ENCODE measurements around the gene TYW1. TPM values are rescaled to one million over a fixed set of nuclear protein-coding genes. Genes with fewer than 3 reads are reported as not detected.
"Not testable (repeated sequence)": the region's sequence is repeated elsewhere in the genome, so short reads cannot be mapped to it uniquely, and the experiment has no call there.

Gene TYW1
- total RNA-seq, 1 donor from 2014 or later, result 7.8 TPM

GRCh38 chr7:67135617-67136486 lies 139.2 kb downstream of the TYW1 start:
- not testable (repeated sequence) for ATAC-seq

- peak; percentile 98 for ATAC-seq
These were observed 140.9 kb downstream of the TYW1 start for GRCh38 chr7:67137489-67137888.

- ATAC-seq, result not testable (repeated sequence)
These were observed 143.2 kb downstream of the TYW1 start for GRCh38 chr7:67139876-67140275.

- not testable (repeated sequence) for ATAC-seq
These were observed 144.4 kb downstream of the TYW1 start for GRCh38 chr7:67141001-67141400.

GRCh38 chr7:67143091-67143786 lies 146.6 kb downstream of the TYW1 start:
- ATAC-seq, result not testable (repeated sequence)

- ATAC-seq, result not testable (repeated sequence)
These were observed 149.1 kb downstream of the TYW1 start for GRCh38 chr7:67145581-67146193.

- not testable (repeated sequence) for ATAC-seq
These were observed 152.5 kb downstream of the TYW1 start for GRCh38 chr7:67149131-67149530.

- not testable (repeated sequence) for ATAC-seq
These were observed 157.7 kb downstream of the TYW1 start for GRCh38 chr7:67154374-67154773.

GRCh38 chr7:67156064-67156463 lies 159.4 kb downstream of the TYW1 start:
- ATAC-seq, result not testable (repeated sequence)

- ATAC-seq, result not testable (repeated sequence)
These were observed 166.7 kb downstream of the TYW1 start for GRCh38 chr7:67163285-67163684.

- ATAC-seq, result not testable (repeated sequence)
These were observed 174.5 kb downstream of the TYW1 start for GRCh38 chr7:67171151-67171550.

GRCh38 chr7:67176730-67177129 lies 180.1 kb downstream of the TYW1 start:
- peak; percentile 35 for ATAC-seq

- ATAC-seq, result peak; percentile 93
These were observed 182.5 kb downstream of the TYW1 start for GRCh38 chr7:67178915-67179688.

- ATAC-seq, result peak; percentile 87
These were observed 186.5 kb downstream of the TYW1 start for GRCh38 chr7:67182956-67183750.

- not testable (repeated sequence) for ATAC-seq
These were observed 188.5 kb downstream of the TYW1 start for GRCh38 chr7:67184912-67185659.

- ATAC-seq, result not testable (repeated sequence)
These were observed 189.1 kb downstream of the TYW1 start for GRCh38 chr7:67185660-67186129.

GRCh38 chr7:67189160-67189559 lies 192.5 kb downstream of the TYW1 start:
- not testable (repeated sequence) for ATAC-seq

GRCh38 chr7:67189801-67190465 lies 193.3 kb downstream of the TYW1 start:
- not testable (repeated sequence) for ATAC-seq

- not testable (repeated sequence) for ATAC-seq
These were observed 194.5 kb downstream of the TYW1 start for GRCh38 chr7:67191002-67191720.
